Fibroblast of lung (primary cell): ENCODE data around the gene BCL2L12.

Experiments
- CTCF ChIP-seq, 2 donors: IDR thresholded peaks in 1 of 2; conservative IDR thresholded peaks in 1 of 2; 1 replicate in 1 of 2; 2 replicates in 1 of 2; pipeline ENCODE4 v1.5.1; 2011 to 2012; ENCODE audit warnings: low read length in 2 of 2, control low read depth in 1 of 2, inconsistent platforms in 1 of 2, low read depth in 1 of 2, mild to moderate bottlenecking in 1 of 2
- EZH2 ChIP-seq: IDR thresholded peaks from 2 replicates; pipeline ENCODE4 v1.5.1; 2012; ENCODE audit warnings: low read length, control low read depth, mild to moderate bottlenecking; ENCODE audit errors: missing control alignments

GRCh38 chr19:49677231-49677900 lies 11.6 kb downstream of the BCL2L12 start, which contains the start of gene PRMT1:
- TF ChIP-seq EZH2 (no peak), CTCF (conservative IDR thresholded peaks at IDR 0.05 in 1 of 2, IDR thresholded peaks at IDR 0.05 in 1 of 2; ENCODE audit: low read depth in 1 of 2, low read length in 2 of 2) (no peak)
